H9 (cell line): ENCODE results near the gene APOBEC3A. TPM values are rescaled to one million over a fixed set of nuclear protein-coding genes. Genes with fewer than 3 reads are reported as not detected.

ENCODE experiments used
- DNase-seq: peaks from one replicate; pipeline ENCODE4 v3.0.0-alpha.2; 2017
- H2AFZ ChIP-seq: one replicate; pipeline ENCODE4 v1.6.1; 2013; ENCODE audit warnings: mild to moderate bottlenecking, low read length, control low read depth, moderate library complexity
- H2AK5ac ChIP-seq: 2 replicates; pipeline ENCODE4 v1.6.1; 2013; ENCODE audit warnings: low read length, control low read depth, mixed read lengths; ENCODE audit not compliant: insufficient read length
- H2BK120ac ChIP-seq: one replicate; pipeline ENCODE4 v1.6.1; 2013; ENCODE audit warnings: low read depth, mild to moderate bottlenecking, low read length, control low read depth, inconsistent platforms; ENCODE audit not compliant: poor library complexity, severe bottlenecking
- H2BK12ac ChIP-seq: 2 replicates; pipeline ENCODE4 v1.6.1; 2013; ENCODE audit warnings: low read length, control low read depth, mixed read lengths, low read depth; ENCODE audit not compliant: insufficient read length
- H2BK15ac ChIP-seq: 2 replicates; pipeline ENCODE4 v1.6.1; 2013; ENCODE audit warnings: low read depth, low read length, control low read depth
- H2BK20ac ChIP-seq: one replicate; pipeline ENCODE4 v1.6.1; 2013; ENCODE audit warnings: low read depth, mild to moderate bottlenecking, low read length, control low read depth, inconsistent platforms; ENCODE audit not compliant: poor library complexity, severe bottlenecking
- H2BK5ac ChIP-seq: 2 replicates; pipeline ENCODE4 v1.6.1; 2013; ENCODE audit warnings: low read length, control low read depth, mixed read lengths; ENCODE audit not compliant: insufficient read length
- H3K14ac ChIP-seq: 2 replicates; pipeline ENCODE4 v1.6.1; 2013; ENCODE audit warnings: low read length, control low read depth; ENCODE audit not compliant: insufficient read depth
- H3K18ac ChIP-seq: 2 replicates; pipeline ENCODE4 v1.6.1; 2013; ENCODE audit warnings: low read depth, mild to moderate bottlenecking, mixed read lengths, low read length, control low read depth; ENCODE audit not compliant: insufficient read length
- H3K23ac ChIP-seq: 2 replicates; pipeline ENCODE4 v1.6.1; 2013; ENCODE audit warnings: low read length, control low read depth, mixed read lengths, low read depth; ENCODE audit not compliant: insufficient read length
- H3K23me2 ChIP-seq: 2 replicates; pipeline ENCODE4 v1.6.1; 2013; ENCODE audit warnings: low read depth, mild to moderate bottlenecking, mixed read lengths, low read length, control low read depth; ENCODE audit not compliant: insufficient read length, poor library complexity, severe bottlenecking
- H3K27ac ChIP-seq: 2 replicates; pipeline ENCODE4 v1.5.1; 2013; ENCODE audit warnings: low read length, control low read depth, mixed read lengths, low read depth; ENCODE audit not compliant: insufficient read length
- H3K27me3 ChIP-seq: 2 replicates; pipeline ENCODE4 v1.6.1; 2013; ENCODE audit warnings: low read length, control low read depth, inconsistent platforms; ENCODE audit not compliant: insufficient read depth
- H3K4ac ChIP-seq: 2 replicates; pipeline ENCODE4 v1.6.1; 2013; ENCODE audit warnings: low read depth, mild to moderate bottlenecking, control low read depth, inconsistent platforms, low read length, moderate library complexity
- H3K4me1 ChIP-seq: 2 replicates; pipeline ENCODE4 v1.6.1; 2013; ENCODE audit warnings: low read length, control low read depth, inconsistent platforms; ENCODE audit not compliant: insufficient read depth
- H3K4me2 ChIP-seq: 2 replicates; pipeline ENCODE4 v1.6.1; 2013; ENCODE audit warnings: low read length, control low read depth, mixed read lengths; ENCODE audit not compliant: insufficient read length, insufficient read depth
- H3K56ac ChIP-seq: 2 replicates; pipeline ENCODE4 v1.6.1; 2013; ENCODE audit warnings: low read depth, mild to moderate bottlenecking, mixed read lengths, low read length, control low read depth; ENCODE audit not compliant: insufficient read length
- H3K79me1 ChIP-seq: 2 replicates; pipeline ENCODE4 v1.6.1; 2013; ENCODE audit warnings: low read depth, mild to moderate bottlenecking, moderate library complexity, low read length, control low read depth, inconsistent platforms; ENCODE audit not compliant: insufficient read depth, poor library complexity, severe bottlenecking
- H3K79me2 ChIP-seq: 2 replicates; pipeline ENCODE4 v1.6.1; 2013; ENCODE audit warnings: low read length, control low read depth, inconsistent platforms; ENCODE audit not compliant: insufficient read depth
- H3K9ac ChIP-seq: 2 replicates; pipeline ENCODE4 v1.6.1; 2013; ENCODE audit warnings: low read length, control low read depth, mixed read lengths; ENCODE audit not compliant: insufficient read length; ENCODE audit errors: extremely low read depth
- H3K9me3 ChIP-seq: one replicate; pipeline ENCODE4 v1.6.1; 2013; ENCODE audit warnings: low read depth, low read length, inconsistent platforms; ENCODE audit not compliant: control insufficient read depth
- H3T11ph ChIP-seq: one replicate; pipeline ENCODE4 v1.6.1; 2013; ENCODE audit warnings: mild to moderate bottlenecking, low read length, control low read depth, inconsistent platforms
- H4K20me1 ChIP-seq: one replicate; pipeline ENCODE4 v1.6.1; 2013; ENCODE audit not compliant: control insufficient read depth, insufficient read length, insufficient read depth
- H4K5ac ChIP-seq: 2 replicates; pipeline ENCODE4 v1.6.1; 2013; ENCODE audit warnings: low read depth, mild to moderate bottlenecking, mixed read lengths, low read length, control low read depth; ENCODE audit not compliant: insufficient read length
- H4K8ac ChIP-seq: replicated peaks from 2 replicates; pipeline ENCODE4 v1.6.1; 2013; ENCODE audit warnings: low read length, control low read depth, mixed read lengths, low read depth; ENCODE audit not compliant: insufficient read length
- H4K91ac ChIP-seq: 2 replicates; pipeline ENCODE4 v1.6.1; 2013; ENCODE audit warnings: low read depth, mild to moderate bottlenecking, moderate library complexity, mixed read lengths, low read length, control low read depth; ENCODE audit not compliant: insufficient read length
- H3K27ac Mint-ChIP-seq, 3 experiments: 2 replicates in 2 of 3; 3 replicates in 1 of 3; pipeline ENCODE4 v1.8.0; 2020 to 2021; ENCODE audit warnings: mixed read lengths in 3 of 3, mild to moderate bottlenecking in 1 of 3, moderate library complexity in 1 of 3
- H3K27me3 Mint-ChIP-seq: 2 replicates; pipeline ENCODE4 v1.8.0; 2021; ENCODE audit warnings: low read depth, mild to moderate bottlenecking, moderate library complexity, mixed read lengths
- H3K36me3 Mint-ChIP-seq, 3 experiments: 2 replicates in 2 of 3; 3 replicates in 1 of 3; pipeline ENCODE4 v1.8.0; 2020 to 2021; ENCODE audit warnings: low read depth in 3 of 3, mixed read lengths in 3 of 3; ENCODE audit not compliant: insufficient read depth in 1 of 3
- H3K4me1 Mint-ChIP-seq, 2 experiments: 2 replicates each; pipeline ENCODE4 v1.8.0; 2020; ENCODE audit warnings: mixed read lengths in 2 of 2
- H3K4me3 Mint-ChIP-seq, 2 experiments: 2 replicates in 1 of 2; 3 replicates in 1 of 2; pipeline ENCODE4 v1.8.0; 2020 to 2021; ENCODE audit warnings: mild to moderate bottlenecking in 2 of 2, mixed read lengths in 2 of 2, moderate library complexity in 1 of 2
- H3K9me3 Mint-ChIP-seq, 2 experiments: 2 replicates in 1 of 2; 3 replicates in 1 of 2; pipeline ENCODE4 v1.8.0; 2020; ENCODE audit warnings: mild to moderate bottlenecking in 2 of 2, mixed read lengths in 2 of 2, moderate library complexity in 1 of 2
- CTCF ChIP-seq: fragments of 200-600 bp; sonication (generic); conservative IDR thresholded peaks from 3 replicates; pipeline ENCODE4 v1.8.0; 2021; ENCODE audit warnings: antibody characterized with exemption, mild to moderate bottlenecking
- WGBS: extraction: QIAGEN DNeasy Blood & Tissue Kit; methylation state at CpG from one replicate; pipeline ENCODE4 v1.1.7; 2013; ENCODE audit warnings: missing lambda C conversion rate, low lambda C conversion rate, mixed read lengths; ENCODE audit not compliant: insufficient read length; ENCODE audit errors: extremely low coverage; 5-methylcytosine and 5-hydroxymethylcytosine counted together
- total RNA-seq: library from RNA; stranded (reverse); gene quantifications from 2 replicates; pipeline ENCODE4 v1.2.1, GENCODE V29; 2021

APOBEC3A gene
- total RNA-seq, 1 experiment from 2014 or later: not detected

- Histone ChIP-seq H3K79me1 (no peaks in the 10 kb centered on the region), H3T11ph (no peak overlapping the region), H2BK12ac (no peak overlapping the region), H2BK5ac (no peak overlapping the region), H3K9me3 (no peaks in the 10 kb centered on the region), H2BK15ac (peak overlapping the region; percentile 80; the same call in 1 of the 2 replicates), H3K4ac (no peak overlapping the region), H2AFZ (no peak overlapping the region), H3K4me1 (no peaks in the 10 kb centered on the region), H3K4me2 (no peak overlapping the region), H3K18ac (no peak overlapping the region), H3K27ac (no peak overlapping the region), H3K79me2 (no peaks in the 10 kb centered on the region), H4K5ac (no peak overlapping the region), H3K23ac (no peak overlapping the region), H3K14ac (peak overlapping the region; percentile 57; the same call in 1 of the 2 replicates), H2BK20ac (no peak overlapping the region), H4K8ac (no peak overlapping the region), H4K20me1 (no peaks in the 10 kb centered on the region), H2BK120ac (no peak overlapping the region), H3K27me3 (no peaks in the 10 kb centered on the region), H4K91ac (no peak overlapping the region), H3K9ac (no peak overlapping the region), H2AK5ac (no peak overlapping the region), H3K56ac (no peak overlapping the region), H3K23me2 (no peaks in the 10 kb centered on the region)
- H3K4me3 Mint-ChIP-seq: no peak overlapping the region
- TF ChIP-seq CTCF: no peak
- DNase-seq: no peak
- no CpG with 5 or more reads among the region's 8 CpGs for WGBS
- H3K36me3 Mint-ChIP-seq: peaks cover 11 to 38% (median 36%) of the 10 kb centered on the region in 3 experiments; a peak in 6 of 7 replicates
- H3K27ac Mint-ChIP-seq: no peak overlapping the region
- peaks cover 18 to 20% of the 10 kb centered on the region in 2 experiments for H3K4me1 Mint-ChIP-seq
- peaks cover 13% of the 10 kb centered on the region for H3K27me3 Mint-ChIP-seq
- peaks cover 25 to 28% of the 10 kb centered on the region in 2 experiments for H3K9me3 Mint-ChIP-seq
Measured at GRCh38 chr22:38987171-38987895, 29.9 kb downstream of the APOBEC3A start.
